Thymus (tissue), 11 donors: Measurements from ENCODE around the gene C16orf92. TPM values are rescaled to one million over a fixed set of nuclear protein-coding genes. Genes with fewer than 3 reads are reported as not detected.

Experiments
- DNase-seq, 9 donors: peaks; one replicate each; pipeline ENCODE4 v3.0.0-alpha.2; 2013; ENCODE audit warnings: low spot score in 9 of 9, low read depth in 6 of 9, missing footprints in 1 of 9
- H3K27ac ChIP-seq, 2 donors: one replicate each; pipeline ENCODE4 v1.5.1; 2013; ENCODE audit warnings: control low read depth in 1 of 2, low read depth in 1 of 2, low read length in 1 of 2, mild to moderate bottlenecking in 1 of 2, moderate library complexity in 1 of 2
- H3K27me3 ChIP-seq, 2 donors: one replicate each; pipeline ENCODE4 v1.5.1; 2013; ENCODE audit warnings: low read length in 1 of 2; ENCODE audit not compliant: control insufficient read depth in 2 of 2, insufficient read depth in 1 of 2
- H3K36me3 ChIP-seq, 2 donors: one replicate each; pipeline ENCODE4 v1.5.1; 2013; ENCODE audit warnings: low read length in 1 of 2, mild to moderate bottlenecking in 1 of 2, moderate library complexity in 1 of 2; ENCODE audit not compliant: control insufficient read depth in 2 of 2, insufficient read depth in 2 of 2
- H3K4me1 ChIP-seq, 2 donors: one replicate each; pipeline ENCODE4 v1.5.1; 2013; ENCODE audit warnings: low read length in 2 of 2; ENCODE audit not compliant: control insufficient read depth in 2 of 2, insufficient read depth in 2 of 2
- H3K4me3 ChIP-seq, 2 donors: one replicate each; pipeline ENCODE4 v1.5.1; 2013; ENCODE audit warnings: low read length in 2 of 2, control low read depth in 1 of 2, mild to moderate bottlenecking in 1 of 2
- H3K9me3 ChIP-seq, 2 donors: one replicate each; pipeline ENCODE4 v1.5.1; 2013; ENCODE audit warnings: low read length in 1 of 2, mild to moderate bottlenecking in 1 of 2; ENCODE audit not compliant: control insufficient read depth in 2 of 2, insufficient read depth in 1 of 2
- WGBS: extraction: QIAGEN DNeasy Blood & Tissue Kit; methylation state at CpG from one replicate; pipeline ENCODE4 v1.1.7; 2013; 5-methylcytosine and 5-hydroxymethylcytosine counted together
- polyA plus RNA-seq: library from polyadenylated mRNA; stranded (reverse); fragments of 200-250 nt; gene quantifications from one replicate; pipeline ENCODE4 v1.2.3, GENCODE V29; 2013
- total RNA-seq: library from RNA; stranded (reverse); fragments of 120-200 nt; gene quantifications from one replicate; pipeline ENCODE4 v1.2.4, GENCODE V29; 2013
- donor health status: healthy.

The C16orf92 gene
- total and polyA plus RNA-seq, 2 donors = not detected

DNA sequence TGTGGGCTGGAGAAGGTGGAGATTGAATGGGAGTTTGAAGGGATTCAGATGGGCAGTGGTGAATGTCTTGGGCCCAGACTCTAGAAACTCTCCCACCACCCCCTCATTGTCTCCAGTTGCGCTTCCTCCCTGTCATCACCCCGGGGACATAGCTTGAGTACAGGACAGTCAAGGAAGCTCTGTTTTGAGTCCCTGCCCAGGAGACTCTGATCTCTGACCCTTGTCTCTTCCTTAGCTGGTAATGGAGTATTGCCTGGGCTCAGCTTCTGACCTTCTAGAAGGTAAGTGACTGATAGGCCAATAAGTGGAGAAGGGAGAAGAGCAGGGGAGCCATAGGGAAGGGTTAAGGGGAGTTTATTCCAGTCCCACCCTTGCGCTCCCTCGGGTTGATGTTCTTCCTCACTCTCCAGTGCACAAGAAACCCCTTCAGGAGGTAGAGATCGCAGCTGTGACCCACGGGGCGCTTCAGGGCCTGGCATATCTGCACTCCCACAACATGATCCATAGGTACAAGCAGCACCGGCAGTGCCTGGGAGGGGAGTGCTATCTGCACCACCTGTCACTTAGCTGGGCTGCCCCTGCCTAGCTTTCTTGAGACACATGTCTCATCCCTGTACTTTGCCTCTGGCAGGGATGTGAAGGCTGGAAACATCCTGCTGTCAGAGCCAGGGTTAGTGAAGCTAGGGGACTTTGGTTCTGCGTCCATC, 44.3 kb upstream of the C16orf92 start:
- no peak for DNase-seq
- H3K4me1 ChIP-seq = peaks cover 22 to 25% of the 10 kb centered on the region in 2 donors
- 98% methylated on average over 9 of the region's 9 CpGs for WGBS
- H3K4me3 ChIP-seq = no peak overlapping the region
- no peak overlapping the region for H3K27ac ChIP-seq
- peaks cover 53 to 64% of the 10 kb centered on the region in 2 donors for H3K36me3 ChIP-seq
- H3K27me3 ChIP-seq = no peaks in the 10 kb centered on the region
- no peaks in the 10 kb centered on the region for H3K9me3 ChIP-seq

DNA sequence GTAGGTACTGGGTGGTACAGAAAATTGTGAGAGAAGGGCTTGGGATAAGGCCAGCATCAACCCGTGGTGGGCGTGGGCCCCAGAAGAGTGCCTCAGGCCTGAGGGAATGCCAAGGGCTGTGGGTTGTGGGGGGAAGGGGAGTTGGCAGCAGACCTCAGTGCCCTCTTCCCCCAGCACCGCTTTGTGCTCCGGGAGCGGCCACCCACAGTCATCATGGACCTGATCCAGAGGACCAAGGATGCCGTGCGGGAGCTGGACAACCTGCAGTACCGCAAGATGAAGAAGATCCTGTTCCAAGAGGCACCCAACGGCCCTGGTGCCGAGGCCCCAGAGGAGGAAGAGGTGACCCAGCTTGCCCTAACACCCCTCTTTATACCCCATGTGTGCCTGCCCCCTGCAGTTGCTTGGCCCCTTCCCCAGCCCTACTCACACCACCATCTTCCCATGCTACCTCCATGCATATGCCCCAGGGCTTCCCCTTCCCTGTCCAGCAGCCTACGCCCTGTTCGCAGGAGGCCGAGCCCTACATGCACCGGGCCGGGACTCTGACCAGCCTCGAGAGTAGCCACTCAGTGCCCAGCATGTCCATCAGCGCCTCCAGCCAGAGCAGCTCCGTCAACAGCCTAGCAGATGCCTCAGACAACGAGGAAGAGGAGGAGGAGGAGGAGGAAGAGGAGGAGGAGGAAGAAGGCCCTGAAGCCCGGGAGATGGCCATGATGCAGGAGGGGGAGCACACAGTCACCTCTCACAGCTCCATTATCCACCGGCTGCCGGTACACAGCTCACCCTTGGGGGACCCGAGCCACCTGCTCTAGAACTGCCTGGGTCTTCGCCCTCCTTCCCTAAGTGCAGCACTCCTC, 40.2 kb upstream of the C16orf92 start:
- no peak for DNase-seq
- Histone ChIP-seq H3K4me3 (no peak overlapping the region), H3K27ac (no peak overlapping the region), H3K36me3 (peaks cover 92 to 100% of the 10 kb centered on the region in 2 donors), H3K27me3 (no peaks in the 10 kb centered on the region), H3K4me1 (no peaks in the 10 kb centered on the region), H3K9me3 (no peaks in the 10 kb centered on the region)
- WGBS = 96% methylated on average over 24 of the region's 24 CpGs

DNA sequence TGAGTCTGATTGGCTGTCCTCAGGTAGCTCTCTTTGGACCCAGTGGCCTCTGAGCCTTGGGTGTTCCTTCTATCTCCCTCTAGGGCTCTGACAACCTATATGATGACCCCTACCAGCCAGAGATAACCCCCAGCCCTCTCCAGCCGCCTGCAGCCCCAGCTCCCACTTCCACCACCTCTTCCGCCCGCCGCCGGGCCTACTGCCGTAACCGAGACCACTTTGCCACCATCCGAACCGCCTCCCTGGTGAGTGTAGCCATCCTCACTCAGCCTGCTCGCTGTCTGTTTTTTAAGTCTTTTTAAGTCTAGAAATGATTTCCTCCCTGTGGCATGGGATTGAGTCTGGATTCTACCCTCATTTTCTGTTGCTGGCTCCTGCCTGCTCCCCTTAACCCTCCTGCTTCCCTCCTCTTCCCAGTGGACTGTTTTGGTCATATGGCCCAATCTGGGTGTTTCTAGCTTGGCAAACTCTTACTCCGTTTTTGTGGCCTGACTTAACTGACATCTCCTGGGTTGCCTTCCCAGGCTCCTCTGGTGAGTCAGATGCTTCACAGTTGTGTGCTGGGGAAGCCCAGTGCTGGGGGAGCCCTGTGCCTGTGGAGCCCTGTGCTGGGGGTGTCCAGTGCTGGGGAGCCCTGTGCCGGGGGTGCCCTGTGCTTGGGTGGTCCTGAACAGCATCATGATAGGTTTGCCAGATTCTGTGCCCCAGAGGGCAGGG, 39.4 kb upstream of the C16orf92 start:
- H3K4me3 ChIP-seq = no peak overlapping the region
- 98% methylated on average over 12 of the region's 12 CpGs for whole genome bisulfite sequencing
- no peaks in the 10 kb centered on the region for H3K27me3 ChIP-seq
- peaks cover 92 to 100% of the 10 kb centered on the region in 2 donors for H3K36me3 ChIP-seq
- H3K4me1 ChIP-seq = no peaks in the 10 kb centered on the region
- H3K27ac ChIP-seq = no peak overlapping the region
- no peaks in the 10 kb centered on the region for H3K9me3 ChIP-seq
- no peak for DNase-seq

DNA sequence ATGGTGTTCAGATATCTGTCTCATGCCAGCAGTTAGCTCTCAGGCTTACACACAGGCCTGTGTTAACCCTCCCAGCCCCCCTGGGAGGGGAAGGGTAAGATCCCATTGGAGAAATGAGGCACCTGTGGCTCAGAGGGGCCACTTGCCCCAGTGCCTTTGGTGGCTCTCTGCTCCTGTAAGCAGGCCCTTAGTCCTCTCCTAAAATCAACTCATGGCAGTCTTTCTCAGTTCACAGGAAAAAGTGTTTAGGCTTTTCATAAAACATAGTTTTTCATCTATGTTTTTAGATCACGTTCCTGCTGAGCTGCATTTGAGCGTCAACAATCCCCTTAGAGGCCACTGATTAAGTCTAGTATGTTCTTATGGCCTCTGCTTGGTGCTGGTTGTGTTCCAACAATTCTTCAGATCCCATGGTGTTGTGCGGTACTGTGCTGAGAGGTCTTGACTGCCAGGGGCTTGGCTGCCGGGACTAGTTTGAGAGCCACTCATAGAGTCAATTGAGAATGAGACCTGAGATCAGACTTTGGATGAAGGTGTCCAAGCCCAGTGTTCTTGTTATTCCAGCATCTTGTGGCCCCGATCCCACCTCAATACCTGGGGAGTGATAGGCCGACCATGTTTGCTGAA, 38.7 kb upstream of the C16orf92 start:
- H3K36me3 ChIP-seq = peaks cover 92 to 100% of the 10 kb centered on the region in 2 donors
- H3K9me3 ChIP-seq = no peaks in the 10 kb centered on the region
- no peak for DNase-seq
- no peaks in the 10 kb centered on the region for H3K27me3 ChIP-seq
- H3K27ac ChIP-seq = no peak overlapping the region
- no peak overlapping the region for H3K4me3 ChIP-seq
- WGBS = 99% methylated on average over 6 of the region's 6 CpGs
- H3K4me1 ChIP-seq = no peaks in the 10 kb centered on the region

DNA sequence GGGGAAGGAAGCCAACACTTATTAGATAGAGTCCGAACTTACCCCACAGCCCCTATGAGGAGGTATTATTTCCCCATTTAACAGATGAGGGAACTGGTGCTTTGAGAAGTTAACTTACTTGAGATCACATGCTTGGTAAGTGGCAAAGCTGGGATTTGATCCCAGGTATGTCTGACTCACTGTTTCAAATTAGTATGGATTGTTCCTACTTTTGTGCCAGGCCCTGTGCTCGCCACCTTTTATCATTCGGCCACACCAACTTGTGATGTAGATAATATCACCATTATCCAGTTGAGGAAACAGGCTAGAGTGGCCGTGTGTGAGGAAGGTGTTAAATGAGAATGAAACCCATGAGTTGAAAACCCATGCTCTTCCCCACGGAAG, 38.2 kb upstream of the C16orf92 start:
- no peak overlapping the region for H3K4me3 ChIP-seq

DNA sequence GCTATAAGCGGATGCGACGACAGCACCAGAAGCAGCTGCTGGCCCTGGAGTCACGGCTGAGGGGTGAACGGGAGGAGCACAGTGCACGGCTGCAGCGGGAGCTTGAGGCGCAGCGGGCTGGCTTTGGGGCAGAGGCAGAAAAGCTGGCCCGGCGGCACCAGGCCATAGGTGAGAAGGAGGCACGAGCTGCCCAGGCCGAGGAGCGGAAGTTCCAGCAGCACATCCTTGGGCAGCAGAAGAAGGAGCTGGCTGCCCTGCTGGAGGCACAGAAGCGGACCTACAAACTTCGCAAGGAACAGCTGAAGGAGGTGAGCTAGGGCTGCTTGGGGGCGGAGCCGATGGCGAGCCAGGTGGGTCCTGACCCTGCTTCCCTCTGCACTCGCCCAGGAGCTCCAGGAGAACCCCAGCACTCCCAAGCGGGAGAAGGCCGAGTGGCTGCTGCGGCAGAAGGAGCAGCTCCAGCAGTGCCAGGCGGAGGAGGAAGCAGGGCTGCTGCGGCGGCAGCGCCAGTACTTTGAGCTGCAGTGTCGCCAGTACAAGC, 37.7 kb upstream of the C16orf92 start:
- WGBS = 98% methylated on average over 28 of the region's 28 CpGs
- H3K9me3 ChIP-seq = no peaks in the 10 kb centered on the region
- no peak overlapping the region for H3K4me3 ChIP-seq
- no peaks in the 10 kb centered on the region for H3K4me1 ChIP-seq
- DNase-seq = no peak
- peaks cover 91 to 100% of the 10 kb centered on the region in 2 donors for H3K36me3 ChIP-seq
- H3K27me3 ChIP-seq = no peaks in the 10 kb centered on the region
- no peak overlapping the region for H3K27ac ChIP-seq

More for the DNA sequence above, 38.2 kb upstream of the C16orf92 start:
- peaks cover 92 to 100% of the 10 kb centered on the region in 2 donors for H3K36me3 ChIP-seq
- no peaks in the 10 kb centered on the region for H3K9me3 ChIP-seq
- DNase-seq = no peak
- no peak overlapping the region for H3K27ac ChIP-seq
- H3K4me1 ChIP-seq = no peaks in the 10 kb centered on the region
- no peaks in the 10 kb centered on the region for H3K27me3 ChIP-seq
- 96% methylated on average over 5 of the region's 5 CpGs for WGBS

DNA sequence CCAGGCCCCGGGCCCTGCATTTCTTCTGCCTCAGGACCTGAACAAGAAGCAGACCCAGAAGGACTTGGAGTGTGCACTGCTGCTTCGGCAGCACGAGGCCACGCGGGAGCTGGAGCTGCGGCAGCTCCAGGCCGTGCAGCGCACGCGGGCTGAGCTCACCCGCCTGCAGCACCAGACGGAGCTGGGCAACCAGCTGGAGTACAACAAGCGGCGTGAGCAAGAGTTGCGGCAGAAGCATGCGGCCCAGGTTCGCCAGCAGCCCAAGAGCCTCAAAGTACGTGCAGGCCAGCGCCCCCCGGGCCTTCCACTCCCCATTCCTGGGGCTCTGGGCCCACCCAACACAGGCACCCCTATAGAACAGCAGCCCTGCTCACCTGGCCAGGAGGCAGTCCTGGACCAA, 36.8 kb upstream of the C16orf92 start:
- no peaks in the 10 kb centered on the region for H3K27me3 ChIP-seq
- no peaks in the 10 kb centered on the region for H3K4me1 ChIP-seq
- no peak for DNase-seq
- H3K27ac ChIP-seq = no peak overlapping the region
- no peak overlapping the region for H3K4me3 ChIP-seq
- H3K36me3 ChIP-seq = peaks cover 98 to 99% of the 10 kb centered on the region in 2 donors
- no peaks in the 10 kb centered on the region for H3K9me3 ChIP-seq
- 98% methylated on average over 20 of the region's 20 CpGs for WGBS

DNA sequence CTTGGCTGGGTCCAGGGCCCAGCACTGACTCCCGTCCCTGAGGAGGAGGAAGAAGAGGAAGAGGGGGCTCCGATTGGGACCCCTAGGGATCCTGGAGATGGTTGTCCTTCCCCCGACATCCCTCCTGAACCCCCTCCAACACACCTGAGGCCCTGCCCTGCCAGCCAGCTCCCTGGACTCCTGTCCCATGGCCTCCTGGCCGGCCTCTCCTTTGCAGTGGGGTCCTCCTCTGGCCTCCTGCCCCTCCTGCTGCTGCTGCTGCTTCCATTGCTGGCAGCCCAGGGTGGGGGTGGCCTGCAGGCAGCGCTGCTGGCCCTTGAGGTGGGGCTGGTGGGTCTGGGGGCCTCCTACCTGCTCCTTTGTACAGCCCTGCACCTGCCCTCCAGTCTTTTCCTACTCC, 36.1 kb upstream of the C16orf92 start:
- no peak overlapping the region for H3K4me3 ChIP-seq
- peaks cover 98 to 99% of the 10 kb centered on the region in 2 donors for H3K36me3 ChIP-seq
- DNase-seq = no peak
- H3K4me1 ChIP-seq = no peaks in the 10 kb centered on the region
- 94% methylated on average over 5 of the region's 5 CpGs for WGBS
- no peaks in the 10 kb centered on the region for H3K9me3 ChIP-seq
- no peaks in the 10 kb centered on the region for H3K27me3 ChIP-seq
- no peak overlapping the region for H3K27ac ChIP-seq
